Ovary (tissue), 3 donors: ENCODE results near the gene GAD2.

ENCODE experiments used
- CTCF ChIP-seq, 3 donors: fragments of 450-650 bp in 2 of 3; fragments of 200-600 bp in 1 of 3; IDR thresholded peaks; one replicate each; pipeline versions ENCODE4 v1.5.1 to v1.8.0; 2016 to 2022; ENCODE audit warnings: antibody characterized with exemption in 3 of 3, mild to moderate bottlenecking in 1 of 3
- POLR2A ChIP-seq: fragments of 450-650 bp; IDR thresholded peaks from one replicate; pipeline ENCODE4 v1.6.1; 2017; ENCODE audit warnings: antibody characterized with exemption, mild to moderate bottlenecking, moderate library complexity
- donor health status: DM: no; HTN: no; CAD: no.

GRCh38 chr10:26290236-26290635 lies 73.7 kb downstream of the GAD2 start:
- TF ChIP-seq CTCF (IDR thresholded peaks at IDR 0.05) (no peak), POLR2A (no peak)
